NCI-H2227 (cell line): Measurements from ENCODE around the gene SLC25A22.
A peak's percentile ranks its signal among the peaks of the same experiment; 100 is the strongest.

Source experiments
- DNase-seq: peaks from one replicate; lab custom pipeline; 2025; ENCODE audit not compliant: unreplicated experiment; lab: John Stamatoyannopoulos, UW

Gene SLC25A22

GRCh38 chr11:823441-824291, 25.6 kb upstream of the SLC25A22 start:
- DNase-seq = no peak

- no peak for DNase-seq
Measured at GRCh38 chr11:821512-822371, 23.7 kb upstream of the SLC25A22 start.

GRCh38 chr11:820655-821511, 22.8 kb upstream of the SLC25A22 start:
- no peak for DNase-seq

- DNase-seq = peak; percentile 86
Measured at GRCh38 chr11:819943-820649, 22.0 kb upstream of the SLC25A22 start.

- peak; percentile 97 for DNase-seq
Measured at GRCh38 chr11:819129-819931, 21.2 kb upstream of the SLC25A22 start.

- no peak for DNase-seq
Measured at GRCh38 chr11:818396-819128, 20.5 kb upstream of the SLC25A22 start, which contains the start of gene PNPLA2. Gene PNPLA2 (plus strand): TSS chr11:818914. CDS start chr11:819719, 805 bp downstream.

GRCh38 chr11:816433-816779, 18.3 kb upstream of the SLC25A22 start:
- no peak for DNase-seq

GRCh38 chr11:815675-816432, 17.8 kb upstream of the SLC25A22 start:
- no peak for DNase-seq

- no peak for DNase-seq
Measured at GRCh38 chr11:813456-814096, 15.5 kb upstream of the SLC25A22 start.

GRCh38 chr11:813072-813455, 15.0 kb upstream of the SLC25A22 start:
- no peak for DNase-seq

GRCh38 chr11:812390-812789, 14.3 kb upstream of the SLC25A22 start:
- no peak for DNase-seq

- DNase-seq = no peak
Measured at GRCh38 chr11:811446-812245, 13.6 kb upstream of the SLC25A22 start.

- DNase-seq = no peak
Measured at GRCh38 chr11:810040-810567, 12.0 kb upstream of the SLC25A22 start.

- DNase-seq = peak; percentile 100
Measured at GRCh38 chr11:809287-810039, 11.4 kb upstream of the SLC25A22 start, which contains the start of gene RPLP2. Gene RPLP2 (plus strand): TSS chr11:809967. CDS start chr11:810235, 268 bp downstream.

- no peak for DNase-seq
Measured at GRCh38 chr11:808427-809286, 10.6 kb upstream of the SLC25A22 start.
